GM19099 (cell line): ENCODE results near the gene RNF13.

Experiments
- POLR2A ChIP-seq: IDR thresholded peaks from 3 replicates; pipeline ENCODE4 v1.6.1; 2011; ENCODE audit warnings: low read depth; ENCODE audit not compliant: insufficient read length; ENCODE audit errors: extremely low read depth

RNF13 gene

GRCh38 chr3:149815321-149815720 lies 2.3 kb downstream of the RNF13 start:
- no peak for TF ChIP-seq POLR2A

DNA sequence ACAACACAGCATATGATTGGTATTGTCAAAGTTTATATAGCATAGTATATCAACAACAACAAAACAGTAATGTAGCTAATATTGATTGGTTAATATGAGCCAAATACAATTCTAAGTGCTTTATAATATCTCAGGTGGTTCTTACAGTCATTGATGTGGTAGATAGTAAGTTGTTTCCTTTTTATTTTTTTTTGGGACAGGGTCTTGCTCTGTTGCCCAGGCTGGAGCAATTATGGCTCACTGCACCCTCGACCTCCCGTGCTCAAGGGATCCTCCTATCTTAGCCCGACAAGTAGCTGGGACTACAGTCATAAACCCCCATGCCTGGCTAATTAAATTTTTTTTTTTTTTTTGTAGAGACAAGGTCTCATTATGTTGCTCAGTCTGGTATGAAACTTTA lies 2.7 kb downstream of the RNF13 start:
- no peak for TF ChIP-seq POLR2A

DNA sequence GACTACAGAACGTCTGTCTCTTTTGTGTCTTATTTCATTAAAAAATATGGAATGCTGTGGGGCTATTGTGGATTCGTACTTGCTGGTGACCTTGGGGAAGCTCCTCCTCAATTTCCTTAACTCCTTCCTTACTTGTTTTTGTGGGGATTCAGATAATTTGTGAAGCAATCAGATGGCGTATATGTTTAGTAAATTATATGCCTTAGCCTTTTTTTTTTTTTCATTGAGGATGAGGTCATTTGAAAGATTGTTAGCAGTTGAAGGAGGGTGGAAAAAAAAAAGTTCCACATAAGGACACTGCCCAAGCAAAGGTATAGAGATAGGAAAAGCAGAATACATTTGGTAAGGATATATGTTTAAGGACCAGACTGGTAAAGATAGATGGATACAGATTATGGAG lies 3.3 kb downstream of the RNF13 start:
- no peak for TF ChIP-seq POLR2A

DNA sequence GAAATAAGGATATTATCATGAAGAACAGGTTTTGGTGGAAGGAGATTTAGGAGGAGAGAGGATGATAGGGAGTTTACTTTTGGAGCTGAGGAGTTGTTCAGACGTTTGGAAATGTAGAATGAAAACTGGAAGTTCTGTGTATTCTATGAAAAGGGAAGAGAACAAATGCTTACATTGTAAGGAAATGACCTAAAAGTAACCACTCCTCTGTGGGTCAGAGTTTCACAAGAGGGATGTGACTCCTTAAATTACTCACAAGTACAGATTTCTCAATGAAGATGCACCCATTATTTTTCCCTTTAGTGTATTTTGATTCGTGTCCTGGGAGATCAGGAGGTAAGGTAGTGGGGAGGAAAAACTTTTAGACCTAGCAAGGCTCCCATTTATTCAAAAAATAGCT lies 4.0 kb downstream of the RNF13 start:
- no peak for TF ChIP-seq POLR2A

- TF ChIP-seq POLR2A = no peak
These were observed 6.4 kb downstream of the RNF13 start for GRCh38 chr3:149819432-149819831.

- no peak for TF ChIP-seq POLR2A
These were observed 7.2 kb downstream of the RNF13 start for GRCh38 chr3:149820183-149820582.

- TF ChIP-seq POLR2A = no peak
These were observed 13.6 kb downstream of the RNF13 start for GRCh38 chr3:149826636-149827035.

- TF ChIP-seq POLR2A = no peak
These were observed 15.4 kb downstream of the RNF13 start for GRCh38 chr3:149828390-149828789.

GRCh38 chr3:149830902-149831301 lies 17.9 kb downstream of the RNF13 start:
- TF ChIP-seq POLR2A = no peak

- TF ChIP-seq POLR2A = no peak
These were observed 18.3 kb downstream of the RNF13 start for GRCh38 chr3:149831321-149831720.

- TF ChIP-seq POLR2A = no peak
These were observed 19.1 kb downstream of the RNF13 start for GRCh38 chr3:149832086-149832485.

DNA sequence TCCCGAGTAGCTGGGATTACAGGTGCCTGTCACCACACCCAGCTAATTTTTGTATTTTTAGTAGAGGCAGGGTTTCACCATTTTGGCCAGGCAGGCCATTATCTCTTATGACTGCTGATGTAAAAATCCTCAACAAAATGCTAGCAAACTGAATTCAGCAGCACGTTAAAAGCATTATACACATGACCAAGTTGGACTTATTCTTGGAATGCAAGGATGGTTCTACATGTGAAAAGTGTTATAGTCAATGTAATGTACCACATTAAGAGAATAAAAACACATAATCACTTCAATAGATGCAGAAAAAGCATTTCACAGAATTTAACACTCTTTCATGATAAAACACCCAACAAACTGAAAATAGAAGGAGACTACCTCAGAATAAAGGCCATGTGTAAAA lies 20.2 kb downstream of the RNF13 start:
- TF ChIP-seq POLR2A = no peak

- no peak for TF ChIP-seq POLR2A
These were observed 26.9 kb downstream of the RNF13 start for GRCh38 chr3:149839896-149840295.

- TF ChIP-seq POLR2A = no peak
These were observed 30.5 kb downstream of the RNF13 start for GRCh38 chr3:149843502-149843901.

DNA sequence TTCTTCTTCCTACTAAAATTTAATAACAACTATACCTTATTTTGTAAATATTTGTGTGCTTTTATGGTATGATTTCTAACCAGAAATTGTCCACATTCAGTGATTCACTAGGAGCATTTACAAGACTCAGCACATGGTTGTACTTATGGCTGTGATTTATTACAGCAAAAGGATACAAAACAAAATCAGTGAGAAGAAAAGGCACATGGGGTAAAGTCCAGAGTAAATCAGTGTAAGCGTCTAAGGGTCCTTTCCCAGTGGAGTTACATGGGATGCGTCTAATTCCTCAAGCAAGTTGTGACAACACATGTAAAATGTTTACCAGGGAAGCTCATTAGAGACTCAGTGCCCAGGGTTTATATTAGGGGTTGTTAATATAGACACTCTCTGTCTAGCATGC lies 31.1 kb downstream of the RNF13 start:
- no peak for TF ChIP-seq POLR2A

GRCh38 chr3:149845570-149846244 lies 32.7 kb downstream of the RNF13 start:
- TF ChIP-seq POLR2A = no peak

DNA sequence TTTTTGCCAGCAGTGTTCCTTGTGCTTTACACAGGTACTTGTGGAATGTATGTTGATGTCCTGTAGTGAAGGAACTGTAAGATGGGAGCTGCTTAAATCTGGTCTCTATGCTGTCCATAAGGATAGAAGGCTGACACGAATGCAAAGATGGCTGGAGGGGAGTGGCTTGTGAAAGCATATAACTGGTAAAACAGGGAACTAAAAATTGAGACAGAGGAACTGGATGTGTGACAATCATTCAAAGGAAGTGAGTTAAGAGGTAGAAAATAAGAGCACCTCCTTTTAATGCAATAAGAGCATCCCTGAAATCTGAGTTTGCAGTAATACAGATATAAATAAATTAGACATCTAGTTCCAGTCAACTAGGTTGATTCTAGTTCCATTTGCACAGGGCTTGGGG lies 35.2 kb downstream of the RNF13 start:
- TF ChIP-seq POLR2A = no peak
